ENCODE data around the gene BHLHE41. TPM values are rescaled to one million over a fixed set of nuclear protein-coding genes. Genes with fewer than 3 reads are reported as not detected.

BHLHE41 gene
- total and polyA plus RNA-seq, 2 experiments from 2014 or later, result 0.24 to 0.46 TPM

DNA sequence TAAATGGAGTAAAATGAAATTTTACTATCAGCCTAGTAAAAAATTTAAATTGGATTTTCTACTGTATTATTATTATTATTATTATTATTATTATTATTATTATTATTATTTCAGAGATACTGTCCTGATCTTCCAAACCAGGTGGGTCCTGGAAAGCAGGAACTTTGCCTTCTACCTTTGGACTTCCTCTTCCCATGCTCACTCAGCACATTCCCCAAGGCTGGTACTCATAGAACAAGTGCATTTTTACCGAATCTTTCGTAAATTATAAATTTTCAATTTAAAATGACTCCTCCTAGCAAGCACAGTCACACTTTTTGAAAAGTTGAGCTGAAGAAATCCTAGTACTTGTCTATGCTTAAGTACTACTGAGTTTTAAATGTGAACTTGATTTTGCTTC is 29.7 kb downstream of the BHLHE41 start:
- Histone ChIP-seq H3K4me3 (no peak overlapping the region), H3K36me3 (no peaks in the 10 kb centered on the region), H3K27ac (no peak overlapping the region), H3K4me1 (ENCODE audit: low read depth) (no peaks in the 10 kb centered on the region), H3K27me3 (no peaks in the 10 kb centered on the region), H3K9me3 (ENCODE audit: low read depth) (no peaks in the 10 kb centered on the region)
- TF ChIP-seq, protein P1, sequence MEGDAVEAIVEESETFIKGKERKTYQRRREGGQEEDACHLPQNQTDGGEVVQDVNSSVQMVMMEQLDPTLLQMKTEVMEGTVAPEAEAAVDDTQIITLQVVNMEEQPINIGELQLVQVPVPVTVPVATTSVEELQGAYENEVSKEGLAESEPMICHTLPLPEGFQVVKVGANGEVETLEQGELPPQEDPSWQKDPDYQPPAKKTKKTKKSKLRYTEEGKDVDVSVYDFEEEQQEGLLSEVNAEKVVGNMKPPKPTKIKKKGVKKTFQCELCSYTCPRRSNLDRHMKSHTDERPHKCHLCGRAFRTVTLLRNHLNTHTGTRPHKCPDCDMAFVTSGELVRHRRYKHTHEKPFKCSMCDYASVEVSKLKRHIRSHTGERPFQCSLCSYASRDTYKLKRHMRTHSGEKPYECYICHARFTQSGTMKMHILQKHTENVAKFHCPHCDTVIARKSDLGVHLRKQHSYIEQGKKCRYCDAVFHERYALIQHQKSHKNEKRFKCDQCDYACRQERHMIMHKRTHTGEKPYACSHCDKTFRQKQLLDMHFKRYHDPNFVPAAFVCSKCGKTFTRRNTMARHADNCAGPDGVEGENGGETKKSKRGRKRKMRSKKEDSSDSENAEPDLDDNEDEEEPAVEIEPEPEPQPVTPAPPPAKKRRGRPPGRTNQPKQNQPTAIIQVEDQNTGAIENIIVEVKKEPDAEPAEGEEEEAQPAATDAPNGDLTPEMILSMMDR (IDR thresholded peaks at IDR 0.05; ENCODE audit: low read depth, low read length), result no peak
- DNase-seq (ENCODE audit: low read depth in 1 of 2, low spot score in 1 of 2), result no peak

GRCh38 chr12:26092346-26093105 is 32.3 kb downstream of the BHLHE41 start:
- Histone ChIP-seq H3K27ac (no peak overlapping the region), H3K9me3 (ENCODE audit: low read depth) (no peaks in the 10 kb centered on the region), H3K4me1 (ENCODE audit: low read depth) (no peaks in the 10 kb centered on the region), H3K27me3 (no peaks in the 10 kb centered on the region), H3K4me3 (no peak overlapping the region), H3K36me3 (no peaks in the 10 kb centered on the region)
- DNase-seq (ENCODE audit: low read depth in 1 of 2, low spot score in 1 of 2), result peak in 1 of 2 donors; percentile 33
- TF ChIP-seq, protein P1 (IDR thresholded peaks at IDR 0.05; ENCODE audit: low read depth, low read length), result no peak

DNA sequence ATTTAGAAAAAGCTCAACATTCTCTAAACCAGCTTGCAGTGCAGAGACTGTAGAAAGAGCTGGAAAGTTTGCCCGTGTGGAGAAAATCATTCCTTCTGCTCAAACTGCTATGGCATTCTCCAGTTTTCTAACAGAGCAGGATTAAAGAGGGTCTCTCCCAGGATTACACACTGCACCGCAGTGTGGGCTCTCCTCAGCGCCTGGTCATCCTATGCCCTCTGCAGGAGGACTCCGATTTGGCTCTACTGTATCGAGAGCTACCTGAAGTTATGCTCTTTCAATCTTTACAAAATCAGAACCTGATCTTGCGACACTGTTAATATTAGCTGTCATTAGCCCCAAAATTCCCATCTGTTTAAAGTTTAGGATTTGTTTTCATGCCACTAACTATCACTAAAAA is 33.0 kb downstream of the BHLHE41 start:
- DNase-seq (ENCODE audit: low read depth in 1 of 2, low spot score in 1 of 2), result peak in 1 of 2 donors; percentile 32
- H3K4me1 ChIP-seq (ENCODE audit: low read depth), result no peaks in the 10 kb centered on the region
- no peaks in the 10 kb centered on the region for H3K36me3 ChIP-seq
- H3K4me3 ChIP-seq, result no peak overlapping the region
- no peaks in the 10 kb centered on the region for H3K27me3 ChIP-seq
- H3K9me3 ChIP-seq (ENCODE audit: low read depth), result no peaks in the 10 kb centered on the region
- TF ChIP-seq, protein P1 (IDR thresholded peaks at IDR 0.05; ENCODE audit: low read depth, low read length), result peak; percentile 25
- H3K27ac ChIP-seq, result no peak overlapping the region

DNA sequence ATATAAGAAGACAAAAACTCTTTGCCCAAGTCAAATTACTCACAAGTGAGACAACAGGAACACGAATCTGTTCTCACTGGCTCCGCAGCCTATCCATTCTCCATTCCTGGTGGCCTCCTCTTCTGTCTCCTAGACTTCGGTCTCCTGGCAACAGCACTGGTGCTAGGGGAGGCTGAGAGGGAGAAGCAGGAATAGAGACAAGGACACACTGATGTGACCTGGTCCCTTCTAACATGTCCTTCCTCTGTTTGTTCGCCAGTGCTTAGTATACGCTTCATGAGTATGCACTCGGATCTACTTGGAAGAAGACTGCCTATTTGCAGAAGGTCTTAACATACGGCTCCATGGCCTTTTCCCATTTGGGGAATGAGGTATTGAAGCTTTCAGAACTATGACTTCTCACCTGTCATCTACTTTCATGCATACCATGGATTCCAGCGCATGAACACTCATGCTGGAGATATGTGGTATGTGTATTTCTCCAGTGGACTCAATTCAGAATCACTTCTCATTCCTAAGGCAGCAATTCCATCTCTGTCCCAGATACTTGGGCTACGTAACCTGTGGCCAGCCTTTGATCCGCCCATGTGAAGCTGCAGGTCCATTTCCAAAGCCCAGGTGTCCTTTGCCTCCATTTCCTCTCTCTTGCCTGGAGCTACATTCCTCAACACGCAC is 33.9 kb downstream of the BHLHE41 start:
- TF ChIP-seq, protein P1 (IDR thresholded peaks at IDR 0.05; ENCODE audit: low read depth, low read length), result no peak
- Histone ChIP-seq H3K4me3 (no peak overlapping the region), H3K36me3 (no peaks in the 10 kb centered on the region), H3K27ac (no peak overlapping the region), H3K27me3 (no peaks in the 10 kb centered on the region), H3K9me3 (ENCODE audit: low read depth) (no peaks in the 10 kb centered on the region), H3K4me1 (ENCODE audit: low read depth) (no peaks in the 10 kb centered on the region)
- peak in 1 of 2 donors; percentile 11 for DNase-seq (ENCODE audit: low read depth in 1 of 2, low spot score in 1 of 2)

DNA sequence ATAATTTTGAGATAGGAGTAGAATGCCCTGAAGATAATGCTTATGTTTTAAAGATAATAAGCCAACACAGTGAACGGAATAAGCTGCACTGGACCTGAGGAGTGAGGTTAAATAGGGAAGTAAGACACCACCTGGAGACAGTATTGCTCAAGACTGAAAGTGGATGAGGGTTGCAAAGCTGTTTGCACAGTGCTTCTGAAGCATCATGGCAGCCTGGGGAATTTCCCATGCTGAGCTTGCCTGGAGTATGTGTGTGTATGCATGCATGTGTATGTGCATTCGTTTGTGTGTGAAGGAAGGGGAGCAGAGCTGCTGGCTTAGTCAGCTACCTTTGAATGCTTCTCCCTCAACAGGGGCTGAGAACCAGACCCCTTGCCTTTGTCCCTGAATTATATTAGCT is 35.8 kb downstream of the BHLHE41 start:
- Histone ChIP-seq H3K27me3 (no peaks in the 10 kb centered on the region), H3K4me1 (ENCODE audit: low read depth) (no peaks in the 10 kb centered on the region), H3K27ac (no peak overlapping the region), H3K36me3 (no peaks in the 10 kb centered on the region), H3K9me3 (ENCODE audit: low read depth) (no peaks in the 10 kb centered on the region), H3K4me3 (no peak overlapping the region)
- TF ChIP-seq, protein P1 (IDR thresholded peaks at IDR 0.05; ENCODE audit: low read depth, low read length), result no peak
- DNase-seq (ENCODE audit: low read depth in 1 of 2, low spot score in 1 of 2), result no peak

All from cardiac muscle cell (in vitro differentiated cells and primary cell).